Measurements from ENCODE around the gene DNAH2.

Gene DNAH2

DNA sequence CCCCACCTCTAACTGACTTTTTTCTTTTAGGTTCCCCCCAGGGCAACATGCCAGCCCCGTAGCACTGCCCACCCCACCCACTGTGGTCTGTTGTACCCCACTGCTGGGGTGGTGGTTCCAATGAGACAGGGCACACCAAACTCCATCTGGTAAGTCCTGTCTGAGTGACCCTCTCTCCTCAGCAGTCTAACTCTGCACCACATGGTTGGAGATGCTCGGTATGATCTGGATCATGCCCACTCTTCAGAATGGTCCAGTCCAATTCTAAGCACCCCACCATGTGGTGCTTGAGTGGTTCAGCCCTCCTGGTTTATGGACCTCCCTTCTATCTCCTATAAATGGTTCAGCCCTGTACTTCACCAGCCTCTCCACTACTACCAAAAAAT is 122.3 kb downstream of the DNAH2 start:
- no peak for DNase-seq (ENCODE audit: low spot score)

DNA sequence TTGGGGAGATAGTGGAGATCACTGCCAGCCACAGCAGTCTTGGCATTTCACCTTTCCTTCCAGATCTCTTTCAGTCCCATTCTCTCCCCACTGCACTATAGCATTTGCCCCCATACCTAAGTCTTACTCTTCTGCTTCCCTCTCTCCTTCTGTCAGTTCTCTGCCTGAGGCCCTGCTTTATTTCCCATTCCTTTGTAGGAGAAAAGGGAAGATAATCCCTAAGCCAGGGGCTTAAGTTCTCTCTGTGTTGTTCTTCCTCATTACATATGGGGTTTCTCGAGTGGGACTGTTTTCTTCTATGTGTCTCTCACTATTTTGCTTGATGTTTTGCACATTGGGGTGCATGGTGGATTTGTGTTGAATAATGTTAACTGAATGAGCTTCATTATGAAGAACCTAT is 122.9 kb downstream of the DNAH2 start:
- DNase-seq (ENCODE audit: low spot score): no peak

DNA sequence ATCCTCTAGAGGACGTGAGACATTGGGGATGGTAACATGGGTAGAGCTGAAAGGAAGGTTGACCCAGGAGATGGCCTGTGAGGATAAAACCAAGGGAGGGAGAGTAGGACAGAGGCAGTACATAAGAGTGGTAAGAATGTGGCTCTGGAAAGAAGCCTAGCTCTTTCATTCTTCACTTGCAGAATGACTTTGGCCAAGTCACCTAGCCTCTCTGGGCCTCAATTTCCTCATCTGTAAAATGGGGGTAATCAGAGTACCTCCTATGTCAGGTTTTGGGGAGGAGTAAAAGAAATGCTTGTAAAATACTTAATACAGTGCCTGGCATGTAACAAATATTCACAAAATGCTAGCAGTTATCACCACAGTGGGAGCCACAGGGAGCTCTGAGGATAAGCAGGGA is 123.3 kb downstream of the DNAH2 start:
- no peak for DNase-seq (ENCODE audit: low spot score)

DNA sequence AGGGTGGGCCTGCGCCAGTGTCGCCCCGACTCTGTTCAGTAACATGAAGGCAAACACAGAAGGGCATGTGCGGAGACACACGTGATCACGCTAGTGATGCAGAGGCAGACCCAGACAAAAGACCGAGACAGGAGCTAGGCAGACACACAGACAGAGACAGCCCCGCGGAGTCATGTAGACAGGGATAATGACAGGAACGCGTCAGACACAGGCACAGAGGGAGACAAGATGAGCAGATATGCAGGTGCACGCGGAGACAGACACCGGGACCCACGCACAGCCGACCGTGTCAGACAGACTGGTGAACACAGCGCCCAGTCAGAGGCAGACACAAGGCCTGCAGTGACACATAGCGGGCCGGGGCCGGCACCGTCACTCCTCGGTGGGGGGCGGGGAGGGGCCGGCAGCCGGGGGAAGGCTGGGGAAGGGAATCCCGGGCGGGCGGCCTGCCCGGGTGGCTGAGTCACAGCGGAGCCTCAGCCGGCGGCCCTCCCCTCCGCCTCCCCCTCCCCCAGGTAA is 123.9 kb downstream of the DNAH2 start:
- DNase-seq (ENCODE audit: low spot score): peak; percentile 94

GRCh38 chr17:7841915-7842379 is 124.4 kb downstream of the DNAH2 start:
- peak; percentile 86 for DNase-seq (ENCODE audit: low spot score)

GRCh38 chr17:7842380-7843256 is 125.1 kb downstream of the DNAH2 start:
- DNase-seq (ENCODE audit: low spot score): peak; percentile 98

- DNase-seq (ENCODE audit: low spot score): no peak
Measured at GRCh38 chr17:7843257-7843535, 125.7 kb downstream of the DNAH2 start.

DNA sequence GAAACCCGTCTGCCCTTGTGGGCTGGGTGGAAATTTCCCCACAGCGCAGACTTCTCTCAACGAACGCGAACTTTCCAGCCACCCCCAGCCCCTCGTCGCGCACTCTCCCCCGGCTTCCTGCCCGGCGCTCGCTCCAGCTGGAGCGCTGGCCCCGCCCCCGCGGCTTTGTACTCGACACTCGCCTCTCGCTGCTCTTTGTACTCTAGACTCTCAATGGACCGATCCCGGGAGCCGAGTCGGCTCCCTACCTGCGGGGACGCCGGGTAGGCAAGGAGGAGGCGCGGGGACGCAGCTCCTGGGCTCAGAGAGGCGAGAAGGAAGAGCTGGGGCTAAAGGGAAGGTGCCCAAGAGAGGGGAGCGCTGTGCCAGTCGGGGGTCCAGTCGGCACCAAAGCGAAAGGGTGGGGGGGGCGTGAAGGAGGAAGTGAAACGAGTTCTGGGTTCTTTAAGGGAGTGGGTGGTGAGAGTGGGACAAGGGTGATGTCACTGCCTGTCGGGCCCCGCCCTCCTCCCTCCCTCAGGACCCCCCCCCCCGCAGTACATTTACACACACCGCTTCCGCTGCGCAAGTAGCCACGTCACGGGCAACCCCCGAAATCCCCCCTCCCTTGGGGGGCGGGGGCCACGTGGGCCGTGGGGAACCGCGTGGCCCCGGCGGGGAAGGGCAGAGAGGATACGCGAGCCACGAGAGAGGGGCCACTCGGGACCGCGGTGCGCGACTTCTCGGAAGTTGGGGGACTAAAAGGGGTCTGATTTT is 126.2 kb downstream of the DNAH2 start:
- peak; percentile 88 for DNase-seq (ENCODE audit: low spot score)

DNA sequence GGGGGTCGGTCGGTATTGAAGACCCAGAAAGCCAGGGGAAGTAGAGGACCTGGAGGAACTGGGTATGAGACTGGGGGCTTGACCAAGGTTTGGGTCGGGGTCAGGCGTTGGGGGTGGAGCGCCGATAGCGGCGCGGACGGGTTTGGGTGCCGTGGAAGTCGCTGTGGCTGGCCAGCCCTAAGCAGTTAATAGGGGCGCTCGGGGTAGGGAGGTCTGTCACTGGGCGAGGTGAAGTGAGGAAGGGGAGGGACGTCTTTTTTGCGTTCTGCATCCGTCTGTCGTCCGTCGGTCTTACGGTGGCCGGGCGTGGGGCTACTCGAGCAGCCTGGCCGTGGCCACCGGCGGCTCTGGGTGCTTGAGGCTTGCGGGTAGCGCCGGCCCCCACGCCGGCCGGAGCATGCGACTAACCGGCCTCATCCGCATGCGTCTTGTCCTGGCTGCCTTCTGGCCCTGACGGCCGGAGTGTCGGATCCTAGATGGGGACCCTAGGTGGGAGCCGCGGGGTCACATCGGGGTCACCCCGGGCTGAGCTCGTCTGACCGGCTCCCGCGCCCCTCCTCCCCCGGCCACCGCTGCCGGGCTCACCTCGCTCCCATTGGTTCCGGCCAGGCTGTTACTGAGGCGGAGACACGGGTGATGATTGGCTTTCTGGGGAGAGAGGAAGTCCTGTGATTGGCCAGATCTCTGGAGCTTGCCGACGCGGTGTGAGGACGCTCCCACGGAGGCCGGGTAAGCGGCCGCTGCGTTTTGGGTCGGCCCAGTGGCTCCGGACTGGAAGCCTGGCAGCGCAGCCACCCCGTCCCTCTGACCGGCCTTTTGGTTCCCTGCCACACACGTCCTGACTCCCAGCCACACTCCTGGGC is 127.0 kb downstream of the DNAH2 start:
- DNase-seq (ENCODE audit: low spot score): peak; percentile 95

DNA sequence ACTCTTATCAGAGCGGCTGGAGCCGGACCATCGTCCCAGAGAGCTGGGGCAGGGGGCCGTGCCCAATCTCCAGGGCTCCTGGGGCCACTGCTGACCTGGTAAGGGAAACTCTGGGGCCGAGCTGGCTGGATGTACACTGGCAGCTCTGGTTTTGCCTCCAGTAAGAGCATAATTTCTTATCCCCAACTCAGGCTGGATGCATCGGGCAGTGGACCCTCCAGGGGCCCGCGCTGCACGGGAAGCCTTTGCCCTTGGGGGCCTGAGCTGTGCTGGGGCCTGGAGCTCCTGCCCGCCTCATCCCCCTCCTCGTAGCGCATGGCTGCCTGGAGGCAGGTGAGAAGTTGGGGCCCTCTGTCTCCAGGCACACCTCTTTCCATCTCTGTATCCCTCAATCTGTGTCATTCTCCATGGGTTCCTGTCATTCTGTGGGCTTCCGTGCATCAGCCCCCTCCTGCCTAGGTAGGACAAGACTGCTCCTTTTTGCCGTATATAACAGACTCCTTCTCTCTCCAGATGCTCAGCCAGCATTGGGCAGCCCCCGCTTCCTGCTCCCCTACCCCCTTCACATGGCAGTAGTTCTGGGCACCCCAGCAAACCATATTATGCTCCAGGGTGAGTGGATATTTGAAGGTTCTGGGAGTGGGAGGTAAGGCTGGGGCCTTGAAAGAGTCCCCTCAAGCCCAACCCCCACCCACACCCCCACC is 128.0 kb downstream of the DNAH2 start:
- DNase-seq (ENCODE audit: low spot score): no peak

DNA sequence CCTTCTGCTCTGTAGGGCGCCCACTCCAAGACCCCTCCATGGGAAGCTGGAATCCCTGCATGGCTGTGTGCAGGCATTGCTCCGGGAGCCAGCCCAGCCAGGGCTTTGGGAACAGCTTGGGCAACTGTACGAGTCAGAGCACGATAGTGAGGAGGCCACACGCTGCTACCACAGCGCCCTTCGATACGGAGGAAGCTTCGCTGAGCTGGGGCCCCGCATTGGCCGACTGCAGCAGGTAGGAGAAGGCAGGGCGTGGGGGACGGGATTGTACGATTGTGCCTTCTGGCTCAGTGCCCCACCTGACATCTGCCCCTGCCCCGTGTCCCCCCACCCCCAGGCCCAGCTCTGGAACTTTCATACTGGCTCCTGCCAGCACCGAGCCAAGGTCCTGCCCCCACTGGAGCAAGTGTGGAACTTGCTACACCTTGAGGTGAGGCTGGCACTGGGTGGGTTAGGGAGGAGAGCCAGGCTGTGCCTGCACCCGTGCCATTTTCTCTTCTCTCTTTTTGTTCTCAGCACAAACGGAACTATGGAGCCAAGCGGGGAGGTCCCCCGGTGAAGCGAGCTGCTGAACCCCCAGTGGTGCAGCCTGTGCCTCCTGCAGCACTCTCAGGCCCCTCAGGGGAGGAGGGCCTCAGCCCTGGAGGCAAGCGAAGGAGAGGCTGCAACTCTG is 128.7 kb downstream of the DNAH2 start:
- no peak for DNase-seq (ENCODE audit: low spot score)

GRCh38 chr17:7846765-7847661 is 129.5 kb downstream of the DNAH2 start:
- DNase-seq (ENCODE audit: low spot score): no peak

DNA sequence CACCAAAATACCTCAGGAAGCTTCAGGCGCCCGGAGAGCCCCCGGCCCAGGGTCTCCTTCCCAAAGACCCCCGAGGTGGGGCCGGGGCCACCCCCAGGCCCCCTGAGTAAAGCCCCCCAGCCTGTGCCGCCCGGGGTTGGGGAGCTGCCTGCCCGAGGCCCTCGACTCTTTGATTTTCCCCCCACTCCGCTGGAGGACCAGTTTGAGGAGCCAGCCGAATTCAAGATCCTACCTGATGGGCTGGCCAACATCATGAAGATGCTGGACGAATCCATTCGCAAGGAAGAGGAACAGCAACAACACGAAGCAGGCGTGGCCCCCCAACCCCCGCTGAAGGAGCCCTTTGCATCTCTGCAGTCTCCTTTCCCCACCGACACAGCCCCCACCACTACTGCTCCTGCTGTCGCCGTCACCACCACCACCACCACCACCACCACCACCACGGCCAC is 130.6 kb downstream of the DNAH2 start:
- DNase-seq (ENCODE audit: low spot score): no peak

DNA sequence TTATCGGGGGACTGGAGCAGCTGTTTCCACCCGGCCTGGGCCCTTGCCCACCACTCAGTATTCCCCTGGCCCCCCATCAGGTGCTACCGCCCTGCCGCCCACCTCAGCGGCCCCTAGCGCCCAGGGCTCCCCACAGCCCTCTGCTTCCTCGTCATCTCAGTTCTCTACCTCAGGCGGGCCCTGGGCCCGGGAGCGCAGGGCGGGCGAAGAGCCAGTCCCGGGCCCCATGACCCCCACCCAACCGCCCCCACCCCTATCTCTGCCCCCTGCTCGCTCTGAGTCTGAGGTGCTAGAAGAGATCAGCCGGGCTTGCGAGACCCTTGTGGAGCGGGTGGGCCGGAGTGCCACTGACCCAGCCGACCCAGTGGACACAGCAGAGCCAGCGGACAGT is 131.2 kb downstream of the DNAH2 start:
- DNase-seq (ENCODE audit: low spot score): no peak

GRCh38 chr17:7849130-7849750 is 131.7 kb downstream of the DNAH2 start:
- no peak for DNase-seq (ENCODE audit: low spot score)

DNA sequence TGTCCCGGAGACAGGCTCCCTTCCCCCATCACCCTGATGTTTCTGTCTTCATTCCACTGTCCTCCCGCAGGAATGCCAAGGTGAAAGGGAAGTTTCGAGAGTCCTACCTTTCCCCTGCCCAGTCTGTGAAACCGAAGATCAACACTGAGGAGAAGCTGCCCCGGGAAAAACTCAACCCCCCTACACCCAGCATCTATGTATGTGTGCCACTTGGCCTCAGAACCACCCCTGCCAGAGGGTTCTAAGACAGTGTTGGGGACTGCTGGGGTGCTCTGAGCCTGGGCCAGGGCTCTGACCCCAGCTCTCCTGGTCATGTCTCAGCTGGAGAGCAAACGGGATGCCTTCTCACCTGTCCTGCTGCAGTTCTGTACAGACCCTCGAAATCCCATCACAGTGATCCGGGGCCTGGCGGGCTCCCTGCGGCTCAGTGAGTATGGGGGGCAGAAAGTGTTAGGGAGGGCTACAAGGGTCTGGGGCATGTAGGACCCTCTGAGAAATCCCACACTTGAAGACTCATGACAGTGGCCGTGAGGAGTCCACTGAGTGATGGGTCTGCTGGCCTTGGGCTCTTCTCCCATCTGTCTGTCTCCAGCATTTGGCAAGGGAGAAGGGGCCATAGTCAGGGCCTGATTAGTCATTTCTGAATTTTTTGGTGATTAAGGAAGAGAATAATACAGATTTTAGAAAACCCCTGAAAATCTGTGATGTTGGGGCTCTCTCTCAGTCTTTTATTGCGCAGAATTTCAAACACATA is 132.4 kb downstream of the DNAH2 start:
- no peak for DNase-seq (ENCODE audit: low spot score)

DNA sequence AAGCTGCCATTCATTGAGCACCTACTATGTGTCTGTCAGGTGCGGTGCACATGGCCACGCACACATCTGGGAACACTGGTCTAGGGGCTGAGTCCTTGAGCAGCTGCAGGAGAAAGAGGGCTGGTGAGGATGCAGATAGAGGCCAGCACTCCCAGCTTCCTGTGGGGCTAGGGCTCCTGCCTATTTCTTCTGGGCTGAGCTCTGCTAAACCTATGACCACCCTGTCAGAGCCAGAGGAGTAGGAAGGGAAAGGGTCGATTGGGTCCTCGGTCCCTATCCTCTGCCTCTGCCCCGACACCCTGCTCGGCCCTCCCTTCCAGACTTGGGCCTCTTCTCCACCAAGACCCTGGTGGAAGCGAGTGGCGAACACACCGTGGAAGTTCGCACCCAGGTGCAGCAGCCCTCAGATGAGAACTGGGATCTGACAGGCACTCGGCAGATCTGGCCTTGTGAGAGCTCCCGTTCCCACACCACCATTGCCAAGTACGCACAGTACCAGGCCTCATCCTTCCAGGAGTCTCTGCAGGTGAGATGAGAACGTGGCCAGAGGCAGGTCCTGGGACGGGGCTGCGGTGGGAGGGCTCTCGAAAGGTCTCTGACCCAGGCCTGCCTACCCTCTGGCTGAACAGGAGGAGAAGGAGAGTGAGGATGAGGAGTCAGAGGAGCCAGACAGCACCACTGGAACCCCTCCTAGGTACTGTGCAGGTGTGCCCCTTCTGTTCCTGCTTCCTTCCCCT is 133.3 kb downstream of the DNAH2 start:
- DNase-seq (ENCODE audit: low spot score): no peak

Measured in kidney tubule cell (primary cell).